ENCODE data around the gene COMTD1.

Gene COMTD1

GRCh38 chr10:75265856-75266255 lies 30.1 kb upstream of the COMTD1 start:
- H3K4me3 ChIP-seq (ENCODE audit: low read depth, low read length) = no peak overlapping the region
- H3K27me3 ChIP-seq (ENCODE audit: control insufficient read depth, insufficient read depth, low read length) = no peaks in the 10 kb centered on the region

GRCh38 chr10:75263806-75264205 lies 28.0 kb upstream of the COMTD1 start:
- Histone ChIP-seq H3K27ac (ENCODE audit: low read depth, low read length) (no peak overlapping the region), H3K4me1 (ENCODE audit: control insufficient read depth, insufficient read depth, low read length) (no peaks in the 10 kb centered on the region), H3K27me3 (ENCODE audit: control insufficient read depth, insufficient read depth, low read length) (no peaks in the 10 kb centered on the region)

More at GRCh38 chr10:75265856-75266255, 30.1 kb upstream of the COMTD1 start:
- Histone ChIP-seq H3K27ac (ENCODE audit: low read depth, low read length) (no peak overlapping the region), H3K36me3 (ENCODE audit: control insufficient read depth, insufficient read depth, low read length) (no peaks in the 10 kb centered on the region), H3K4me1 (ENCODE audit: control insufficient read depth, insufficient read depth, low read length) (no peaks in the 10 kb centered on the region), H3K9me3 (ENCODE audit: control insufficient read depth, insufficient read depth, low read length) (no peaks in the 10 kb centered on the region), H3K9ac (ENCODE audit: low read depth, low read length) (no peak overlapping the region)

DNA sequence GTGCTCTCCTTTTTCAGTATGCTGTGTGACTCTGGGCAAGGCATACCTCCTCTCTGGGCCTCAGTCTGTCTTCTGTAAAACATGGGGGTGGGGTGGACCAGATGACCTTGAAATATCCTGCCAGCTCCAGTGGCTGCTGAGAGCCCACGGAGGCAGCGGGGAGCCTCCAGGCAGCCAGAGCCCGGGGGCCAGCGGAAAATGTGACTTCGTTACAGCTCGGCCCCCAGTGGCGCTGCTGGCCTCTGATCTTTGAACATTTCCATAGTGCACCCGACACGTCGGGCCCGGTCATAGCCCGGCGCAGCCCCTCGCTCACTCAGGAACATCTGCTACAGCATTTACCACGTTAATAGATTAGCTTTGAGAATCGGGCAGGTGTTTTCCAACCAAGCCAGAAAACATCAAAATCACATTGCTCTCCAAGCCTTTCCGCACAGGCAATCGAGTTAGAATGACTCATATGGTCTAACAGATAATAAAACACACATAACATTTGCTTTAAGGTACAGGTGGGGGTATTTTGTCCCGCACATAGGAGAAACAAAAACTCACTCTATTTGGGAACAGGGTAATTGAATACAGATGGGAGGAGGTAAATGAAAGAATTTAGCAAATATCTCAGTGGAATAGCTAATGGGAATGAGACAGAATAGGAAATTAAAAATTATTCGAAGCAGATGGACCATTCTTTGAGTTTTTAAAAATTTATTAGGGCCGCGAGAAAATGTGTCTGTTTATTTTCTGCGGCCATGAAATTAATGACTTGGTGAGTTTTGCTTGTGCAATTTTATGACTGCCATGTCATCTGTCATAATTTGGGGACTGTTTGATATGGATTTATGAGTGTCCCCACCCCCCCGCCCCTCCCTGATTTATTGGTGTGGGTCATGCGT lies 26.3 kb upstream of the COMTD1 start:
- H3K4me3 ChIP-seq (ENCODE audit: low read depth, low read length) = no peak overlapping the region
- H3K9me3 ChIP-seq (ENCODE audit: control insufficient read depth, insufficient read depth, low read length) = no peaks in the 10 kb centered on the region
- H3K27ac ChIP-seq (ENCODE audit: low read depth, low read length) = no peak overlapping the region
- no peaks in the 10 kb centered on the region for H3K36me3 ChIP-seq (ENCODE audit: control insufficient read depth, insufficient read depth, low read length)
- no peak overlapping the region for H3K9ac ChIP-seq (ENCODE audit: low read depth, low read length)
- H3K27me3 ChIP-seq (ENCODE audit: control insufficient read depth, insufficient read depth, low read length) = no peaks in the 10 kb centered on the region
- H3K4me1 ChIP-seq (ENCODE audit: control insufficient read depth, insufficient read depth, low read length) = no peaks in the 10 kb centered on the region

More at GRCh38 chr10:75263806-75264205, 28.0 kb upstream of the COMTD1 start:
- Histone ChIP-seq H3K9ac (ENCODE audit: low read depth, low read length) (no peak overlapping the region), H3K9me3 (ENCODE audit: control insufficient read depth, insufficient read depth, low read length) (no peaks in the 10 kb centered on the region), H3K36me3 (ENCODE audit: control insufficient read depth, insufficient read depth, low read length) (no peaks in the 10 kb centered on the region), H3K4me3 (ENCODE audit: low read depth, low read length) (no peak overlapping the region)

GRCh38 chr10:75260990-75261389 lies 25.2 kb upstream of the COMTD1 start:
- Histone ChIP-seq H3K9me3 (ENCODE audit: control insufficient read depth, insufficient read depth, low read length) (no peaks in the 10 kb centered on the region), H3K27ac (ENCODE audit: low read depth, low read length) (no peak overlapping the region)

GRCh38 chr10:75254739-75255138 lies 19.0 kb upstream of the COMTD1 start:
- Histone ChIP-seq H3K9me3 (ENCODE audit: control insufficient read depth, insufficient read depth, low read length) (peaks cover 15% of the 10 kb centered on the region), H3K27ac (ENCODE audit: low read depth, low read length) (no peak overlapping the region), H3K36me3 (ENCODE audit: control insufficient read depth, insufficient read depth, low read length) (no peaks in the 10 kb centered on the region), H3K27me3 (ENCODE audit: control insufficient read depth, insufficient read depth, low read length) (no peaks in the 10 kb centered on the region), H3K4me1 (ENCODE audit: control insufficient read depth, insufficient read depth, low read length) (no peaks in the 10 kb centered on the region), H3K9ac (ENCODE audit: low read depth, low read length) (no peak overlapping the region), H3K4me3 (ENCODE audit: low read depth, low read length) (no peak overlapping the region)

More at GRCh38 chr10:75260990-75261389, 25.2 kb upstream of the COMTD1 start:
- no peaks in the 10 kb centered on the region for H3K27me3 ChIP-seq (ENCODE audit: control insufficient read depth, insufficient read depth, low read length)
- H3K4me3 ChIP-seq (ENCODE audit: low read depth, low read length) = no peak overlapping the region
- H3K4me1 ChIP-seq (ENCODE audit: control insufficient read depth, insufficient read depth, low read length) = no peaks in the 10 kb centered on the region
- no peak overlapping the region for H3K9ac ChIP-seq (ENCODE audit: low read depth, low read length)
- no peaks in the 10 kb centered on the region for H3K36me3 ChIP-seq (ENCODE audit: control insufficient read depth, insufficient read depth, low read length)

DNA sequence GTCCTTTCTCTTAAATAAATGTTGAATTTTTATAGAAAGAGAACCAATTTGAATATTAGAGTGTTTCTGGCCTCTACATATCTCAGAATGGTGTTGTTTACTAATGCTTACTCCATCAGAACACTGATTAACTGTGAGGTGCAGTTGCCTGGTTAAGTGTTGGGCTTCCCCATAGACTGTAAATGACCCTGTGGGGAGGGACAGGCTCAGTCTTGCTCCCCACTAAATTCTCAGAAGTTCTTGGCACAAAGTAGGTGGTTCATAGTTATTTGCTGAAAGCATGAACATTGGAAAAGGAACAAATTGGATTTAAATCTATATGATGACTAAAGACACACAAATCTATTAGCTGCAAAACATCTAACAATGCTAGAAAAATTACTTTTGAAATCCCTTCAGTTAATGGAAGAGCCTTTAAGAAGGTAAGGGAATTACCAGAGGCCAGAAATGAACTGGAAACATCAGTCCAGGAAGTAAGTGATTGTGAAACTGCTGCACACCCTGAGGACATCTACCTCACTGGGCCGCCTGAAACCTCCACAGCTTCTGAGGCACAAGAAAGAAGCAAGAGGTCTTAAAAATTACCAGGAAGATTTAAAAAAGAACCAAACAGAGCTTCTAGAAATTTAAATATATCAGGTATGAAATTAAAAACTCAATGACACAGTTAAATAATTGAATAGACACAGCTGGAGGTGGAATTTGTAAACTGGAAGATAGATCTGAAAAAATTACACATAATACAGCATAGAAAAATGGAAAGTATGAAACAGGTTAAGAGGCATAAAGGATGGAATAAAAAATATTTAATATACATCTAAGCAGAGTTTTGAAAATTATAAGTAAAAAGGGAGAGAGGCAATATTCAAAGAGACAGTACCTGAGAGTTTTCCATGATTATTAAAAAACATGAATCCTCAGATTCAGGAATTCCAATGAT lies 17.8 kb upstream of the COMTD1 start:
- Histone ChIP-seq H3K4me1 (ENCODE audit: control insufficient read depth, insufficient read depth, low read length) (no peaks in the 10 kb centered on the region), H3K27ac (ENCODE audit: low read depth, low read length) (no peak overlapping the region), H3K9me3 (ENCODE audit: control insufficient read depth, insufficient read depth, low read length) (peaks cover 15% of the 10 kb centered on the region), H3K4me3 (ENCODE audit: low read depth, low read length) (no peak overlapping the region), H3K27me3 (ENCODE audit: control insufficient read depth, insufficient read depth, low read length) (no peaks in the 10 kb centered on the region), H3K36me3 (ENCODE audit: control insufficient read depth, insufficient read depth, low read length) (no peaks in the 10 kb centered on the region), H3K9ac (ENCODE audit: low read depth, low read length) (no peak overlapping the region)

DNA sequence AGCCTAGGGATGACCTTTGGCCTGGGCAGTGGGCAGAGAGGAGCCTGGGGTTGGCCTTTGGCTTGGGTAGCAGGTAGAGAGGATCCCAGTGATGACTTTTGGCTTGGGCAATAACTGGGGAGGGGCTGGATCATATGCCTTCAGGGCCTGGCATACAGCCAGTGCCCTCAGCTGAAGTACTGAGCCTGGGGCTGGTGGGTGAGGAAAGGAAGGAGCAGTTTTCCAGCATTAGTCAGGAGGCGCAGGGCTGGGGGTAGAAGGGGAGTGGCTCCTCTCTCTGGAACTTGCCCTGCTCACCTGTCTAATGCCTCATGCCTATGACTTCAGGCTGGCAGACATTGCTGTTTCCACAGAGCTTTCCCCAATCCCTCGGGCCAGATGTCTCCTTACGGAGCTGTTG lies 15.2 kb upstream of the COMTD1 start:
- Histone ChIP-seq H3K4me1 (ENCODE audit: control insufficient read depth, insufficient read depth, low read length) (peaks cover under 1% of the 10 kb centered on the region; the same call in 1 of the 2 replicates), H3K27me3 (ENCODE audit: control insufficient read depth, insufficient read depth, low read length) (no peaks in the 10 kb centered on the region), H3K9ac (ENCODE audit: low read depth, low read length) (no peak overlapping the region), H3K27ac (ENCODE audit: low read depth, low read length) (no peak overlapping the region), H3K9me3 (ENCODE audit: control insufficient read depth, insufficient read depth, low read length) (peaks cover 15% of the 10 kb centered on the region), H3K36me3 (ENCODE audit: control insufficient read depth, insufficient read depth, low read length) (no peaks in the 10 kb centered on the region), H3K4me3 (ENCODE audit: low read depth, low read length) (no peak overlapping the region)

DNA sequence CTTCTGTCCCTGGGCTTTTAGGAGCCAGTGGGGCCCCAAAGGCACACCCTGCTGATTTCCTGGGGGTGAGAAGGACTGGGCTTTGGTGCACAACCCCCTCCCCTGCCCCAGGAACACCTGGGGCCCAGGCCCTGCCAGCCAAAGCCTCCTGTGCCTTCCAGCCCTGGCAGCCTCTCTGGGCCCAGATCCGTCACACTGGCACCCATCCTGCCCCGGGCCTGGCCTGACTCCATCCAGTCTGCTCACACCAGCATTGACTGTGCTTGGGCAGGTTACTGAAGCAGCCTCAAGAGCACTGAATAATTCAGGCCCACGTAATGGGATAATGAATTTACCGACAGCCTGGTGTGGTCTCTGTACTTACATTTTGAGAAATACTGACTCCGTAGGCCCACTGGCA lies 12.0 kb upstream of the COMTD1 start:
- H3K4me3 ChIP-seq (ENCODE audit: low read depth, low read length) = no peak overlapping the region

GRCh38 chr10:75246506-75246905 lies 10.7 kb upstream of the COMTD1 start:
- no peaks in the 10 kb centered on the region for H3K27me3 ChIP-seq (ENCODE audit: control insufficient read depth, insufficient read depth, low read length)
- H3K36me3 ChIP-seq (ENCODE audit: control insufficient read depth, insufficient read depth, low read length) = no peaks in the 10 kb centered on the region
- no peak overlapping the region for H3K4me3 ChIP-seq (ENCODE audit: low read depth, low read length)
- peaks cover 9% of the 10 kb centered on the region; the same call in 1 of the 2 replicates for H3K4me1 ChIP-seq (ENCODE audit: control insufficient read depth, insufficient read depth, low read length)
- H3K9ac ChIP-seq (ENCODE audit: low read depth, low read length) = no peak overlapping the region
- H3K9me3 ChIP-seq (ENCODE audit: control insufficient read depth, insufficient read depth, low read length) = no peaks in the 10 kb centered on the region
- no peak overlapping the region for H3K27ac ChIP-seq (ENCODE audit: low read depth, low read length)

More for the DNA sequence above, 12.0 kb upstream of the COMTD1 start:
- H3K27ac ChIP-seq (ENCODE audit: low read depth, low read length) = no peak overlapping the region
- no peaks in the 10 kb centered on the region for H3K27me3 ChIP-seq (ENCODE audit: control insufficient read depth, insufficient read depth, low read length)
- H3K9me3 ChIP-seq (ENCODE audit: control insufficient read depth, insufficient read depth, low read length) = no peaks in the 10 kb centered on the region; the same call in 1 of the 2 replicates
- no peak overlapping the region for H3K9ac ChIP-seq (ENCODE audit: low read depth, low read length)
- H3K4me1 ChIP-seq (ENCODE audit: control insufficient read depth, insufficient read depth, low read length) = peaks cover 9% of the 10 kb centered on the region; the same call in 1 of the 2 replicates
- no peaks in the 10 kb centered on the region for H3K36me3 ChIP-seq (ENCODE audit: control insufficient read depth, insufficient read depth, low read length)

- Histone ChIP-seq H3K9ac (ENCODE audit: low read depth, low read length) (no peak overlapping the region), H3K4me3 (ENCODE audit: low read depth, low read length) (no peak overlapping the region), H3K4me1 (ENCODE audit: control insufficient read depth, insufficient read depth, low read length) (peaks cover 9% of the 10 kb centered on the region; the same call in 1 of the 2 replicates), H3K36me3 (ENCODE audit: control insufficient read depth, insufficient read depth, low read length) (no peaks in the 10 kb centered on the region), H3K9me3 (ENCODE audit: control insufficient read depth, insufficient read depth, low read length) (no peaks in the 10 kb centered on the region), H3K27me3 (ENCODE audit: control insufficient read depth, insufficient read depth, low read length) (no peaks in the 10 kb centered on the region), H3K27ac (ENCODE audit: low read depth, low read length) (no peak overlapping the region)
Measured at GRCh38 chr10:75245354-75246250, 9.8 kb upstream of the COMTD1 start.
